GM23338 (cell line): Measurements from ENCODE around the gene OPRL1. TPM values are rescaled to one million over a fixed set of nuclear protein-coding genes. Genes with fewer than 3 reads are reported as not detected.

Experiments
- ATAC-seq: fragments of 200-7000 bp; cut with Tn5 transposase; 3 replicates; pipeline ENCODE4 v1.9.1; 2020
- DNase-seq: peaks from one replicate; pipeline ENCODE4 v3.0.0-alpha.2; 2015; ENCODE audit warnings: low spot score
- H2AFZ ChIP-seq: fragments of 200-600 bp; sonication (generic); 2 replicates; pipeline ENCODE4 v1.8.0; 2016; ENCODE audit warnings: antibody characterized with exemption, mild to moderate bottlenecking, moderate library complexity
- H3F3A ChIP-seq: fragments of 200-600 bp; sonication (generic); replicated peaks from 2 replicates; pipeline ENCODE4 v1.8.0; 2017; ENCODE audit warnings: antibody characterized with exemption, mixed run types, low read depth
- H3K27ac ChIP-seq: fragments of 200-600 bp; sonication (generic); 2 replicates; pipeline ENCODE4 v1.6.1; 2016; ENCODE audit warnings: low read depth
- H3K27me3 ChIP-seq: fragments of 200-600 bp; sonication (generic); 2 replicates; pipeline ENCODE4 v1.8.0; 2016; ENCODE audit warnings: mild to moderate bottlenecking, mixed run types, moderate library complexity; ENCODE audit not compliant: insufficient read depth
- H3K36me3 ChIP-seq: fragments of 200-600 bp; sonication (generic); 2 replicates; pipeline ENCODE4 v1.8.0; 2016; ENCODE audit warnings: mild to moderate bottlenecking; ENCODE audit not compliant: insufficient read depth
- H3K4me1 ChIP-seq: fragments of 200-600 bp; sonication (generic); 2 replicates; pipeline ENCODE4 v1.8.0; 2016; ENCODE audit warnings: mild to moderate bottlenecking, moderate library complexity; ENCODE audit not compliant: insufficient read depth
- H3K4me2 ChIP-seq: fragments of 200-600 bp; sonication (generic); 2 replicates; pipeline ENCODE4 v1.7.1; 2017; ENCODE audit warnings: mixed run types
- H3K4me3 ChIP-seq: fragments of 200-600 bp; sonication (generic); 2 replicates; pipeline ENCODE4 v1.6.1; 2016; ENCODE audit warnings: mixed run types
- H3K79me2 ChIP-seq: fragments of 200-600 bp; sonication (generic); replicated peaks from 2 replicates; pipeline ENCODE4 v1.8.0; 2017; ENCODE audit warnings: mild to moderate bottlenecking; ENCODE audit not compliant: insufficient read depth
- H3K9me2 ChIP-seq: fragments of 200-600 bp; sonication (generic); 2 replicates; pipeline ENCODE4 v1.8.0; 2017; ENCODE audit not compliant: insufficient read depth
- H4K20me1 ChIP-seq: fragments of 200-600 bp; sonication (generic); replicated peaks from 2 replicates; pipeline ENCODE4 v1.8.0; 2017; ENCODE audit warnings: mild to moderate bottlenecking; ENCODE audit not compliant: insufficient read depth
- H3K27ac Mint-ChIP-seq: 2 replicates; pipeline ENCODE4 v1.8.0; 2020; ENCODE audit warnings: inconsistent platforms, mild to moderate bottlenecking, moderate library complexity, mixed read lengths
- H3K27me3 Mint-ChIP-seq: 3 replicates; pipeline ENCODE4 v1.8.0; 2022; ENCODE audit warnings: low read depth, mild to moderate bottlenecking, moderate library complexity, mixed read lengths, inconsistent platforms; ENCODE audit not compliant: insufficient read depth, poor library complexity
- H3K36me3 Mint-ChIP-seq: 3 replicates; pipeline ENCODE4 v1.8.0; 2021; ENCODE audit warnings: low read depth, mild to moderate bottlenecking, inconsistent platforms, moderate library complexity, mixed read lengths
- H3K4me1 Mint-ChIP-seq: 3 replicates; pipeline ENCODE4 v1.8.0; 2020; ENCODE audit warnings: mild to moderate bottlenecking, inconsistent platforms, mixed read lengths
- H3K4me3 Mint-ChIP-seq: 3 replicates; pipeline ENCODE4 v1.8.0; 2021; ENCODE audit warnings: moderate library complexity, mild to moderate bottlenecking, inconsistent platforms, mixed read lengths
- H3K9me3 Mint-ChIP-seq: 3 replicates; pipeline ENCODE4 v1.8.0; 2020; ENCODE audit warnings: moderate library complexity, mild to moderate bottlenecking, inconsistent platforms, mixed read lengths
- CREB1 ChIP-seq: fragments of 250-450 bp; sonication (Bioruptor Pico); IDR thresholded peaks from 2 replicates; pipeline ENCODE4 v1.5.0; 2020; ENCODE audit warnings: low read depth, mild to moderate bottlenecking, moderate library complexity
- CTCF ChIP-seq, 2 experiments: fragments of 200-600 bp in 1 of 2; sonication (generic) in 1 of 2; conservative IDR thresholded peaks; 2 replicates each; pipeline versions ENCODE4 v1.5.1 to v1.6.1; 2016 to 2017; ENCODE audit warnings: antibody characterized with exemption in 2 of 2, low read depth in 2 of 2, mild to moderate bottlenecking in 2 of 2, moderate library complexity in 1 of 2
- ETS1 ChIP-seq: IDR thresholded peaks from 2 replicates; pipeline ENCODE4 v1.6.1; 2016; ENCODE audit warnings: antibody characterized with exemption
- EZH2 ChIP-seq: fragments of 200-600 bp; sonication (generic); IDR thresholded peaks from one replicate; pipeline ENCODE4 v1.8.0; 2017; ENCODE audit warnings: antibody characterized with exemption, mild to moderate bottlenecking, low read depth; ENCODE audit not compliant: unreplicated experiment
- EZH2phosphoT487 ChIP-seq: fragments of 200-600 bp; sonication (generic); IDR thresholded peaks from one replicate; pipeline ENCODE4 v1.8.1; 2018; ENCODE audit warnings: antibody characterized with exemption; ENCODE audit not compliant: unreplicated experiment
- JUNB ChIP-seq: IDR thresholded peaks from one replicate; pipeline ENCODE4 v1.6.1; 2016; ENCODE audit warnings: antibody characterized with exemption; ENCODE audit not compliant: unreplicated experiment
- NANOG ChIP-seq: IDR thresholded peaks from 2 replicates; pipeline ENCODE4 v1.6.1; 2016; ENCODE audit warnings: antibody characterized with exemption, borderline replicate concordance
- POLR2AphosphoS5 ChIP-seq: IDR thresholded peaks from 2 replicates; pipeline ENCODE4 v1.6.1; 2016; ENCODE audit warnings: antibody characterized with exemption, low read depth
- REST ChIP-seq: IDR thresholded peaks from one replicate; pipeline ENCODE4 v1.6.1; 2018; ENCODE audit warnings: antibody characterized with exemption; ENCODE audit not compliant: unreplicated experiment
- STAT1 ChIP-seq: IDR thresholded peaks from one replicate; pipeline ENCODE4 v1.6.1; 2016; ENCODE audit warnings: antibody characterized with exemption; ENCODE audit not compliant: unreplicated experiment
- ZNF114 ChIP-seq: fragments of 250-450 bp; sonication (Bioruptor Pico); IDR thresholded peaks from 2 replicates; pipeline ENCODE4 v1.5.0; 2020; ENCODE audit warnings: mild to moderate bottlenecking, moderate library complexity
- ZNF331 ChIP-seq: fragments of 250-450 bp; sonication (Bioruptor Pico); IDR thresholded peaks from 2 replicates; pipeline ENCODE4 v1.5.0; 2020; ENCODE audit warnings: low read depth, mild to moderate bottlenecking, moderate library complexity
- ZNF462 ChIP-seq: fragments of 250-450 bp; sonication (Bioruptor Pico); IDR thresholded peaks from 2 replicates; pipeline ENCODE4 v1.5.0; 2020; ENCODE audit warnings: mild to moderate bottlenecking, moderate library complexity
- polyA plus RNA-seq: library from polyadenylated mRNA; unstranded; fragments of >200 nt; fragmentation: Nextera tagmentation; extraction: Ambion mirVana; gene quantifications from 2 replicates; pipeline ENCODE4 v1.2.1, GENCODE V29; 2016
- total RNA-seq: library from RNA; depleted of rRNA; stranded (reverse); fragments of >200 nt; shearing (Covaris generic); gene quantifications from 2 replicates; pipeline ENCODE4 v1.2.3, GENCODE V29; 2014

OPRL1 gene
- total and polyA plus RNA-seq, 2 experiments from 2014 or later: 0.27 to 1.1 TPM

GRCh38 chr20:64073476-64074183 lies 6.3 kb upstream of the OPRL1 start:
- no peak overlapping the region for H3K27ac Mint-ChIP-seq
- H3K36me3 Mint-ChIP-seq: peaks cover 2% of the 10 kb centered on the region; the same call in 1 of the 3 replicates
- Histone ChIP-seq H3K4me2 (no peak overlapping the region), H3K4me1 (peaks cover 6% of the 10 kb centered on the region; the same call in 1 of the 2 replicates), H3K27ac (no peak overlapping the region), H3K36me3 (no peaks in the 10 kb centered on the region), H4K20me1 (no peaks in the 10 kb centered on the region), H3K79me2 (no peaks in the 10 kb centered on the region), H3F3A (no peaks in the 10 kb centered on the region), H3K9me2 (no peaks in the 10 kb centered on the region), H3K27me3 (no peaks in the 10 kb centered on the region), H3K4me3 (no peak overlapping the region), H2AFZ (no peak overlapping the region)
- H3K4me3 Mint-ChIP-seq: no peak overlapping the region
- no peak for TF ChIP-seq REST
- no peak for TF ChIP-seq ZNF462 (CRISPR knock-in tag)
- no peak for TF ChIP-seq ZNF114 (CRISPR knock-in tag)
- no peak for TF ChIP-seq POLR2AphosphoS5
- no peak for TF ChIP-seq NANOG
- TF ChIP-seq ETS1: no peak
- TF ChIP-seq JUNB: no peak
- no peak for TF ChIP-seq CREB1 (CRISPR knock-in tag)
- TF ChIP-seq CTCF (conservative IDR thresholded peaks at IDR 0.05; ENCODE audit: low read depth in 2 of 2): no peak
- no peak for TF ChIP-seq STAT1
- TF ChIP-seq EZH2: no peak
- TF ChIP-seq ZNF331 (CRISPR knock-in tag): no peak
- TF ChIP-seq EZH2phosphoT487: no peak
- DNase-seq: no peak
- ATAC-seq: no peak
- H3K4me1 Mint-ChIP-seq: peaks cover 4% of the 10 kb centered on the region; the same call in 1 of the 3 replicates
- H3K27me3 Mint-ChIP-seq: peaks cover 2% of the 10 kb centered on the region
- no peaks in the 10 kb centered on the region for H3K9me3 Mint-ChIP-seq
